ENCODE results near the gene BOD1L2. TPM values are rescaled to one million over a fixed set of nuclear protein-coding genes. Genes with fewer than 3 reads are reported as not detected.

BOD1L2 gene
- total and polyA plus RNA-seq, 7 donors = not detected

- H3K9me3 ChIP-seq = no peaks in the 10 kb centered on the region
- TF ChIP-seq, protein P1, sequence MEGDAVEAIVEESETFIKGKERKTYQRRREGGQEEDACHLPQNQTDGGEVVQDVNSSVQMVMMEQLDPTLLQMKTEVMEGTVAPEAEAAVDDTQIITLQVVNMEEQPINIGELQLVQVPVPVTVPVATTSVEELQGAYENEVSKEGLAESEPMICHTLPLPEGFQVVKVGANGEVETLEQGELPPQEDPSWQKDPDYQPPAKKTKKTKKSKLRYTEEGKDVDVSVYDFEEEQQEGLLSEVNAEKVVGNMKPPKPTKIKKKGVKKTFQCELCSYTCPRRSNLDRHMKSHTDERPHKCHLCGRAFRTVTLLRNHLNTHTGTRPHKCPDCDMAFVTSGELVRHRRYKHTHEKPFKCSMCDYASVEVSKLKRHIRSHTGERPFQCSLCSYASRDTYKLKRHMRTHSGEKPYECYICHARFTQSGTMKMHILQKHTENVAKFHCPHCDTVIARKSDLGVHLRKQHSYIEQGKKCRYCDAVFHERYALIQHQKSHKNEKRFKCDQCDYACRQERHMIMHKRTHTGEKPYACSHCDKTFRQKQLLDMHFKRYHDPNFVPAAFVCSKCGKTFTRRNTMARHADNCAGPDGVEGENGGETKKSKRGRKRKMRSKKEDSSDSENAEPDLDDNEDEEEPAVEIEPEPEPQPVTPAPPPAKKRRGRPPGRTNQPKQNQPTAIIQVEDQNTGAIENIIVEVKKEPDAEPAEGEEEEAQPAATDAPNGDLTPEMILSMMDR (IDR thresholded peaks at IDR 0.05) = no peak
- H3K27ac ChIP-seq = no peak overlapping the region
- ATAC-seq (no peak), DNase-seq (no peak)
- H3K4me3 ChIP-seq = no peak overlapping the region
- H3K4me1 ChIP-seq = no peaks in the 10 kb centered on the region
- H3K36me3 ChIP-seq (ENCODE audit: insufficient read depth in 1 of 2, low read depth in 1 of 2) = no peaks in the 10 kb centered on the region
- intact Hi-C loops (cut with DNase I) = no loop called here
- H3K27me3 ChIP-seq (ENCODE audit: insufficient read depth in 3 of 3, low read length in 2 of 3) = no peaks in the 10 kb centered on the region
- 83 to 89% (median 84%) methylated on average over 3 of the region's 3 CpGs for WGBS, 3 donors
Measured at GRCh38 chr18:57137847-57138246, 9.0 kb upstream of the BOD1L2 start.

GRCh38 chr18:57141208-57142129 lies 5.4 kb upstream of the BOD1L2 start:
- no peaks in the 10 kb centered on the region for H3K9me3 ChIP-seq
- 59 to 69% (median 66%) methylated on average over 10 of the region's 10 CpGs for WGBS, 3 donors
- H3K27ac ChIP-seq = no peak overlapping the region
- TF ChIP-seq, protein P1 (IDR thresholded peaks at IDR 0.05) = no peak
- DNase-seq (no peak), ATAC-seq (no peak)
- H3K36me3 ChIP-seq (ENCODE audit: insufficient read depth in 1 of 2, low read depth in 1 of 2) = no peaks in the 10 kb centered on the region
- intact Hi-C loops (cut with DNase I) = no loop called here
- no peaks in the 10 kb centered on the region for H3K4me1 ChIP-seq
- H3K27me3 ChIP-seq (ENCODE audit: insufficient read depth in 3 of 3, low read length in 2 of 3) = no peaks in the 10 kb centered on the region
- no peak overlapping the region for H3K4me3 ChIP-seq

GRCh38 chr18:57142324-57142723 lies 4.6 kb upstream of the BOD1L2 start:
- no peak overlapping the region for H3K4me3 ChIP-seq
- no peaks in the 10 kb centered on the region for H3K27me3 ChIP-seq (ENCODE audit: insufficient read depth in 3 of 3, low read length in 2 of 3)
- no peaks in the 10 kb centered on the region for H3K36me3 ChIP-seq (ENCODE audit: insufficient read depth in 1 of 2, low read depth in 1 of 2)
- H3K9me3 ChIP-seq = no peaks in the 10 kb centered on the region
- DNase-seq (no peak), ATAC-seq (no peak)
- intact Hi-C loops (cut with DNase I) = no loop called here
- H3K27ac ChIP-seq = no peak overlapping the region
- TF ChIP-seq, protein P1 (IDR thresholded peaks at IDR 0.05) = no peak
- H3K4me1 ChIP-seq = no peaks in the 10 kb centered on the region

GRCh38 chr18:57143265-57143664 lies 3.6 kb upstream of the BOD1L2 start:
- WGBS, 3 donors = 63 to 88% (median 86%) methylated on average over 1 of the region's 1 CpG
- no peak overlapping the region for H3K4me3 ChIP-seq
- H3K4me1 ChIP-seq = no peaks in the 10 kb centered on the region
- H3K27me3 ChIP-seq (ENCODE audit: insufficient read depth in 3 of 3, low read length in 2 of 3) = no peaks in the 10 kb centered on the region
- DNase-seq (no peak), ATAC-seq (no peak)
- intact Hi-C loops (cut with DNase I) = no loop called here
- TF ChIP-seq, protein P1 (IDR thresholded peaks at IDR 0.05) = no peak
- no peaks in the 10 kb centered on the region for H3K9me3 ChIP-seq
- H3K27ac ChIP-seq = no peak overlapping the region
- no peaks in the 10 kb centered on the region for H3K36me3 ChIP-seq (ENCODE audit: insufficient read depth in 1 of 2, low read depth in 1 of 2)

Measured in psoas muscle (tissue), 8 donors.